IMR-90 (cell line): ENCODE measurements around the gene SARS1. TPM values are rescaled to one million over a fixed set of nuclear protein-coding genes. Genes with fewer than 3 reads are reported as not detected.

Experiments used
- CTCF ChIP-seq: conservative IDR thresholded peaks from 2 replicates; pipeline ENCODE4 v1.5.1; 2012; ENCODE audit warnings: mild to moderate bottlenecking, low read depth, low read length, improper control_type of control experiment
- polyA plus RNA-seq, 3 experiments: library from polyadenylated mRNA; depleted of rRNA; stranded (reverse); fragments of >200 nt; gene quantifications; 2 replicates each; pipeline ENCODE4 v1.2.3, GENCODE V29; 2012; ENCODE audit warnings: low replicate concordance in 1 of 3
- total RNA-seq: library from RNA; depleted of rRNA; stranded (reverse); fragments of >200 nt; gene quantifications from 2 replicates; pipeline ENCODE4 v1.2.3, GENCODE V29; 2012

The SARS1 gene
- total and polyA plus RNA-seq, 2 of the 4 experiments (the other 2 are of a cell fraction) = 231 to 348 TPM

GRCh38 chr1:109273570-109274288 is 60.0 kb downstream of the SARS1 start (continued):
- TF ChIP-seq CTCF = no peak
